HG03103 (cell line): Measurements from ENCODE around the gene WNT3.
"Not testable (repeated sequence)": the region's sequence is repeated elsewhere in the genome, so short reads cannot be mapped to it uniquely, and the experiment has no call there.

Experiments
- ATAC-seq: cut with Tn5 transposase; IDR thresholded peaks from one replicate; pipeline ENCODE4 v1.9.1; 2021; ENCODE audit warnings: low read depth; ENCODE audit not compliant: unreplicated experiment

WNT3 gene

DNA sequence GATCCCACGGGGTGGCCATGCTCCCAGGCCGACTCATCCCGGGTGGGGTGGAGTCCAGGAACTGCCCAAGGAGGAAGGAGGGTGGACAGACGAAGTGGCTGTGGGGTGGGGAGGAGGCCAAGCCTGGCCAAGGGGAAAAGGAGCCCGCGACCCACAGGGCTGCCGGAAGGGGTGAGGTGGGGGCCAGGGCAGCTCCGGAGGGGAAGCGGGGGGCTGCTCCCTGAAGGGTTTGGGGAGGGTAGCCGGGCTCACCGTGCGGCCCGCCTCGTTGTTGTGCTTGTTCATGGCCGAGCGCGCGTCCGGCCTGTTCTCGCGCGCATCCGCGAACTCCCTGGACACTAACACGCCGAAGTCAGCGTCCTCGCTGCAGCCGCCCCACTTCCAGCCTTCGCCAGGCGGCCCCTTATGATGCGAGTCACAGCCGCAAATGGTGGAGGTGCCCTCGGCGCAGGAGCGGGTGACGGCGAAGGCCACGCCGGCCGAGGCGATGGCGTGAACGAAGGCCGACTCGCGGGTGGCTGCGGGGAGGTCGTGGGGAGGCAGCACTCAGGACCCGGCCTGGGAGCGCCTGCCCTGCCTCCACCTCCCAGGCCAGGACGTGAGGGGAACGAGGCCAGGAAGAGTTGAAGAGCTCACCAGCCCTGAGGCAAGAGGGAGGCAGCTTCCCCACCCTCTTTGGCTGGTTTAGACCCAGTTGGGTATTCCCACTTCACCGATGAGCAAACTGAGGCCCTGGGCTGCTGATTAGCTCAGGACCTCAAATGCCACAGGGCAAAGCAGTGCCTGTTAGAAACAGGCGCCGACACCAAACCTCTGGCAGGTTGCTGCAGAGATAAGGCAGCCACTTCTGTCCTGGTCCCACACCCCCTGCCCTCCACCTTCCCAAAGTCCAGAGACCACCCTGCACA lies 48.7 kb downstream of the WNT3 start:
- ATAC-seq, result no peak

DNA sequence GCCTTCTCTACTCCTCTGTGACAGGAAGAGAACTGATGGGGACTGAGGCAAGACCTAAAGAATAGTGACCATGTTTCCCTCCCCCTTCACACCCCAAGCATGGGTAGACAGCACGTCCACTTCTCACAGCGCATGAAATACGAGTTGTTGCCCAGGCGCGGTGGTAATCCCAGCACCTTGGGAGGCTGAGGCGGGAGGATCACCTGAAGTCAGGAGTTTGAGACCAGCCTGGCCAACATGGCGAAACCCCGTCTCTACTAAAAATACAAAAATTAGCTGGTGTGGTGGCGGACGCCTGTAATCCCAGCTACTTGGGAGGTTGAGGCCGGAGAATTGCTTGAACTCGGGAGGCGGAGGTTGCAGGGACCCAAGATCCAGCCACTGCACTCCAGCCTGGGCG lies 49.6 kb downstream of the WNT3 start:
- ATAC-seq, result not testable (repeated sequence)

DNA sequence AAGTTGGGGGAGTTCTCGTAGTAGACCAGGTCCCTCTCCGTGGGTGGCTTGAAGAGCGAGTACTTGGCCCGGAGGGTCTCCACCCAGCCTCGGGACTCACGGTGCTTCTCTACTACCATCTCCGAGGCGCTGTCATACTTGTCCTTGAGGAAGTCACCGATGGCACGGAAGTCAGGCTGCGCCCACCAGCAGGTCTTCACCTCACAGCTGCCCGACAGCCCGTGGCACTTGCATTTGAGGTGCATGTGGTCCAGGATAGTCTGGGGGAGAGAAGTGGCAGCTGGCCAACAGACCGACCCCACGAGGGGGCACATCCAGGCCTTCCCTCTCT lies 50.0 kb downstream of the WNT3 start:
- ATAC-seq, result no peak

DNA sequence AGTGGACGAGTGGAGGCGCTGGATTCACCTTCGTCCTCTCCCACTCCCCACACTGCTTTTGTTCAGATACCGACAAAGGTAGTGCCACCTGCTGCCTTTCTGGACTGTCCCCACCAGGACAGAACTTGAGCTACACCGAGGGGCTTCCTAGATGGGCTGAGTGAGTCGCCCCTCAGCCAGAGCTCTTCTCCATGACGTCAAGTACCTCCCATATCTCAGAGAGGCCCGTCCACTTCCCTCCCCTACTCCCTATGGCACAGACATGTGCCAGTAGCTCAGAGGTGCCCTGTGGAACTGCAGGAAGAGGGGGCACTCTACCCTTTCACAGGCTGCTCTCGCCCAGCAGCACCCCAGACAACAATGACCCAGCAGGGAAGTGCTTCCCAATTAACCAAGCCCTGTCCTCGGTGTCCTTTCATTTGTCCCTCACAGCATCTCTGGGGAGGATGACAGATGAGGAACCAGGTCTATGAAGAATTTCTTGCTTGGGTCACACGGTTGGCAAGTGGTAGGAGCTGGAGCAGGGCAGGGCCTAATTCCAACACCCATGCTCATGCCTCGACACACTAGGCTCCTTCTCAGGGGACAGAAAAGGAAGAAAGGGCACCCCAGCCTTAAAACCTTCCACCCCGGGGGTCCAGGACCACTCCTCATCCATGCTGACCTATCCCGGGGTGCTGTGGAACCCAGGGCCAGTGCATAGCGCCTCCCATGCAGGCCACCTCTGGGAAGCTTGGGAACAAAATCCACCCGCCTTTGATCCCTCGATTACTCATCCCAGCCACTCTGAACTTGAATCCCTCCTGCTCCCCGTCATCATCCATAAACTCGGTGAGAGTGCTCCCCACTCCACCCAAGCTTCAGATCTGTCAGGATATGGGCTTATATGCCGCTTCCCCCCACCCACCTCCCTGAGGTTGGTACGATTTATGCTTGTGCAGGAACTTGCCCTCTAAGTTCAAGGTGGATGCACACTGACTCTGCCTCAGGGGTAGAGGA lies 51.7 kb downstream of the WNT3 start:
- no peak for ATAC-seq

DNA sequence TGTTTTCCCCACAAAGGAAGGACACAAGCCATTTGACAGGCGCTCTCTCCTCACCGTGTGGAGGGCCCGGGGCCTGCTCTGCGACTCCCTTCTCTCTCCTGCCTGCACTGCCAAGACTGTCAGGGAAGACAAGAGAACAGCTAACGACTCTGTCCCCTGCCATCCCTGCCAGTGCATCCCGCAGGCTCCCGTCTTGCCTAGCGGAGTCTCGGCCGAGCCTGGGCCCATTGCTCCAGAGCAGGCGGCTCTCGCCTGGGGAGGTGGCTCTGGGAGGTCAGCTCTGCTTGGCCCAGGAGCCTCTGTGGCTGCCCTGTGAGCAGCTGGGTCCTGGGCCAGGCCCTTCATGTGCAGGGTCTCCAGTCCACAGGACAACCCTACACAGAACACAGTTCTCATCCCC lies 53.0 kb downstream of the WNT3 start:
- no peak for ATAC-seq

DNA sequence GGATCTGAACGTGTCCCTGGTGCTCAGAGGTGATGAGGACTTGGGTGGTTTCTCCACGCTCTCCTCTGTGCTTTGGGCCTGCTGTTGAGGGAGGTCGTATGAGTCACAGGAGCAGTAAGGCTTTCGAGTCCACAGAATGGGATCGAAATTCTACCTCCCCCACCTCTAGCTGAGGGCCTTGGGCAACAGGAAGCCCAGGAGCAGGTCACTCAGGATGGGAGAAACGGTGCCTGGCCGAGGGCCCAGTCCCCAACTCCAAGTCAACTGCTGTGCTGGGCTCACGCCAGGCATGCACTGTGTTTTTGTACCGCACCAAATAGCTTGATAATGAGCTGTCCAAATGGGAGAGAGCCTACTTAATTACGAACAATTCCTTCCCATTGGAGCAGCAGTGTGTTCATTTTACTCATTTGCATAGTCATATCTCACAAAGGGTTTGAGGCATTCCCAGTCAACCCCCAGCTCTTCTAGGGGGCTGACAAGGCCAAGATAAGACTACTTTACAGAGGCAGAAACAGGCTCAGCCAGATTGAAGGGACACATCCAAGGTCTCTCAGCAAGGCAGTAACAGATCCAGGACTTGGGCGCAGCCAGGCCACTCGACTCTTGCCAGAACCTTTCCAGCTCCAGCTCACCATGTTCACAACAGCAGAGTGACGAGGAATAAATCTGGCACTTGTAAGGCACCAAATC lies 53.6 kb downstream of the WNT3 start:
- ATAC-seq, result no peak

DNA sequence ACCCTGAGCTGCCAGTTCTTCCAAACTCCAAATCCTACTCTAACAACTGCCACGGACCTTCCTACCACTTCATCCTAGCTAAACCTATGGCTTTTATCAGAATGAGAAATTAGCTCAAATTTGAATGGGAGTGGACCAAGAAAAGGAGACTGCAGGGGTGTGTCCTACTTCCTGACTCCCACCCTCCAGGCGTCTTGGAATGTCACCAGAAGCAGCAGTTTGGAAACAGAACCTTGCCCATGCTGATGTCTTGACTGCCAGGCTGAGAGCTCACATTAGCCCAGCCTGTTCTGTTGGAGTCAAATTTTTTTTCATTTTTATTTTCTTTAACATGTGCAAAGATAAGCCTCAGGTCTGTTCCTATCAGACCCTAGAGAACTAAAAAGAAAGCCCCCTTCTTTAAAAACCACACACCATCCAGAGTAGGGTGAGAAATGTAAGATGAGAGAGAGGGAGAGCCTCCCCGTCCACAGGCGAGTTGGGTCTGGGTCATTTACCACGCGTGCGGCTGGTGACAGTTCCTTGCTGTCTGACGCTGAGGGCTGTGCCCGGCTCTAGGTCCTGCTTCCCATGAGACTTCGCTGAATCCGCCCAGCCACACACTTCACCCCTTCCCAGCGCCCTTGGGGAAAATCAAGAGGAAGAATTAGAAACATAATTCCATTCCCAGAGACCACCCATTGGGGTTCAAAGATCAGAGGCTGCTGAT lies 54.3 kb downstream of the WNT3 start:
- no peak for ATAC-seq

DNA sequence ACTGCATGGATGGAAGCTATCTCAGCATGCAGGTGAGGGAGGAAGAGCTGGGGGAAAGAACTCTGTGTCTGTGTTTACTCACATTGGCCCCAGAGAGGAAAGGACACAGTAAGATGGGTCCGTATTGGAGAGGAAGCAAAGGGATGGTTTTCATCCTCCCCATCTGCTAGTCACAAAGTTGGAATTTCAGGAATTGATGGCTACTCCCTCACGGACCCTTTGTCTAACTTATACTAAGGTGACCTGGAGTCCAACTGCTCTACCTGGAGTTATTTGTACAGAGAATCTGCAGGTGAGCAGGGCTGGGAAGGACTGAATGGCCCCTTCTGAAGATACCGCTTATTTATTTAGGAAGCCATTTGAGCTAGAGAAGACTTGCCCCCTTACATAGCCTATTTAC lies 55.1 kb downstream of the WNT3 start:
- no peak for ATAC-seq

DNA sequence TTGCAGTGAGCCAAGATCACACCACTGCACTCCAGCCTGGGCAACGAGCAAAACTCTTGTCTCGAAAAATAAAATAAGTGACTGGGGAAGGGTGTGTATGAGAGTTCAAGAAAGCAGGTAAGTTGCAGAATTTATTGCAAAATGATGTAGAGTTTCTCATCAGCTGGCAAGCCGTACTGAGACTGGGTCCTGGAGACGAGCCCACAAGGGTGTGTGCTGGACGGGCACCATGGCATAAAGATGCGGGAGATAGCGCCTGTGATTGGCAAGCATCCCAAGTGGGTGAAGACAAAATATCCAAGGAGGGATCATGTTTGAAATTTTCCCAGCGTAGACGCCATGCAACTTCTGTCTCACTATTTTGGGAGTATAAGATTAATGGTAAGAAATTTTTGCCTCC lies 59.4 kb downstream of the WNT3 start:
- no peak for ATAC-seq

DNA sequence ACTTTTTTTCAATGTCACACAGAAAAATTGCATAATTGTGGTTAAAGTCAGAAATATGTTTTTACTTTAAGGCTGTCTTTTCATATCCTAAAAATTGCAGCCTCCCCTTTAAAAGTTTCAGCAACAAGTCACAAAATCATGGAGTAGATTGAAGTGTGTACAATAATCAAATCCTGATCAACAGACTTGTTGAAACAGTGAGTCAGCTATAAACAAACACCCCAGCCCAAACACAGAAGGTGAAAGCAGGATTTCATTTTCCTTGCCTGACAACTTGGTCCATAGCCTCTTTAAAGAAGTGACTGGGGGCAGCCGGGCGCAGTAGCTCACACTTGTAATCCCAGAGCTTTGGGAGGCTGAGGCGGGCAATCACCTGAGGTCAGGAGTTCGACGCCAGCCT lies 59.9 kb downstream of the WNT3 start:
- no peak for ATAC-seq

DNA sequence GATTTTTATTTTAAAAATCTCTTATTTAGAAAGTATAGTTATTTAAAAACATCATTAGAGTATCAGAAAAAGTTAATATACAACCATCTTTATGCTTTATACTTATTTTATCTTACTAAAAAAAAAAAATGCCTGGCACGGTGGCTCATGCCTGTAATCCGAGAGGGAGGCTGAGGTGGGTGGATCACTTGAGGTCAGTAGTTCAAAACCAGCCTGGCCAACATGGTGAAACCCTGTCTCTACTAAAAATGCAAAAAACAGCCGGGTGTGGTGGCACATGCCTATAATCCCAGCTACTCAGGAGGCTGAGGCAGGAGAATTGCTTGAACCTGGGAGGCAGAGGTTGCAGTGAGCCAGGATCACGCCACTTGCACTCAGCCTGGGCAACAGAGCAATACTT lies 60.9 kb downstream of the WNT3 start:
- not testable (repeated sequence) for ATAC-seq

DNA sequence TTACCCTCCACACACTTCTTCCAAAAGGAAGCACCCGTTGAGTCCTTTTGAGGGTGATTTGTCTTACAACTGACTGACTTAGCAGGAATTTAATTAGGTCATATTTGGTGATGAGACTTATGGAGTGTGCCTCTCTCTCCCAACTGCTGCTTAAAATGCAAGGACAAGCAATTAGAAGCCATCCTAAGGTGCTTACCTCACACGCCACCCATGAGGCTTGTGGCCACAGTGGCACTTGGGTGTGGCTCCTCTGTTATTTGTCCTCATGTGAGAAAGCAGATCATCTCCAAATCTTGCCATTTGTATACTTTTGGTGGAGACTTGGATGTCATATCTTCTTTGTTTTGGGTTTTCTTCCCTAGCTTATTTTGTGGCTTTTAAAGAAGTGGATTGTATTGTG lies 61.6 kb downstream of the WNT3 start:
- no peak for ATAC-seq

DNA sequence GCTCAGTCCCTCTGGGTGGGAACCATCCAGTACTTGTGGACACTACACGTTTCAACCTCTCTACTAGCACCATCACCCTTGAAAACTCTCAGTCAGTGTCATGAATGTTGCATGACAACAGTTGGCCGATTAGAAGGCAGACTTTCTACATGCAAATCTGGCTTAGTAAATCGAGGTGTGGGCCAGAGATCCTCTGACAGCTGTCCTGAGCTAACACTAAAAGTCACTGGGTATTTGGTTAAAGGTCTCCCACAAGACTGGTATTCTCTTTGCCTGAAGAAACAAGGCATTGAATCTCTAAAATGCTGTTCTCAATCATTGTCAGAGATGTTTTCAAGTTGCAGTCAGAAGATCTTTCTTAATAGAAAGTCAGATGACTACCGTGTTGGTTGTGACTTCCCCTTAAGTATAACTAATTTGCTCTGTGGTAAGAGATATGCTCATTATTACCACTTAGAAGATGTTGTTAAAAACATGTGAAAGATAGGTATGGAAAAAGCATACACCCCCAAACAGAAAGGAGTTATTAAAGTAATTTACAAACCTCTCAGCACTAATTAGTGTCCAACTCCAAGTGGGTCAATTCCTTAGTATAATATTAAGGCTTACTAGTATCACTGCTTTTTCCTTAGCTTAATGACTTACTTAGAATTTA lies 62.3 kb downstream of the WNT3 start:
- no peak for ATAC-seq

DNA sequence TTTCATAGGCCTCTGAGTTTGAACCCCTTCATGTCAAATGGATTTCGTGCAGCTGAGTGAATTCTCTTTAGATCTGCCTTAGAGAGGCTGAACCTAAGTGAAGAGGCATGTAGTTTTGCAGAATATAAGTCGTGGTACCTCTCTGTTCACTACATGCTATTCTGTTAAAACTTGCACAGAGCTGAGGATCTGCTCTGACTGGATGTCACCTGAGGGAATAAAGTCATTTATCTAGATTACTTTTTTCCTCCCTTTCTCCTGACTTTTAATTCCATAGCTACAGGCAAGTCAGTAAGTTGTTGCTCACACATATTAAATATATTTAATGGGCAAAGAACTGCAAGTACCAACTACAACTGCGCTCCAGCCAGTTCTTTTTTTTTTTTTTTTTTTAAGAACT lies 64.7 kb downstream of the WNT3 start:
- ATAC-seq, result no peak

DNA sequence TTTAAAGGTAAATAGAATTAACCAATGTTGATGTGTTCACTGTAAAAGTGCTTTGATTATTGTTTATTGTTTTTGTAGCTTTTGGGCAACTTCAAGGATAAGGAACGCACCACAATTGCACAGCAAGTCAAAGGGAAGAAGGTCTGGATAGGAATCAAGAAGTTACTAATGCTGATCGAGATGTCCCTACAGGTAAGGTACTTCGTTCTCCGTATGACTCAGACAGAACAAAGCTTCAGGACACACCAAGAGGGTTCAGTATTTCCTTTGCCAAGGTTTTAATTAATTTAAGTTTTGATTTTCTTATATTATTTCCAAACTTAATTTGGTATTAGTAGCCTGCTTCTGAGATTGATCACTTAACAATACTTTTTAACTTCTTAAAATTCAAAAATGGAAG lies 67.1 kb downstream of the WNT3 start:
- no peak for ATAC-seq

DNA sequence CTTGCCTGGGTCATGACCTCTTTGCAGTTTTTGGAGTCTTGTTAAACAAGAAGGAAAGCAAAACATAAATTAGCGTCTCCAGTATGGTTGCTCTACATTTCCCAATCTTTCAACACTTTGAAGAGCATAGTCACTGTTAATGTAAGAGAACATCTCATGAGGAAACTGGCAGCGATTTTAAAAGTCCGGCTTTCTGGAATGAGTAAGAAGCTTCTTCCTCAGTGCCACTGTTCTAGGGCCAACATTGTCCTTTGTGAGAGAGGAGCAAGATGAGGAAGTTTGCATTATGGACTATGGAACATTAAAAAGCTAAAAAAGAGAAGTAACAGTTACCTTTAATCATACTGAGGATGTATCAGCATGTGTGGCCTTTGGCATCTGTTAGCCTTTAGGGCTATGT lies 73.1 kb downstream of the WNT3 start:
- ATAC-seq, result no peak

DNA sequence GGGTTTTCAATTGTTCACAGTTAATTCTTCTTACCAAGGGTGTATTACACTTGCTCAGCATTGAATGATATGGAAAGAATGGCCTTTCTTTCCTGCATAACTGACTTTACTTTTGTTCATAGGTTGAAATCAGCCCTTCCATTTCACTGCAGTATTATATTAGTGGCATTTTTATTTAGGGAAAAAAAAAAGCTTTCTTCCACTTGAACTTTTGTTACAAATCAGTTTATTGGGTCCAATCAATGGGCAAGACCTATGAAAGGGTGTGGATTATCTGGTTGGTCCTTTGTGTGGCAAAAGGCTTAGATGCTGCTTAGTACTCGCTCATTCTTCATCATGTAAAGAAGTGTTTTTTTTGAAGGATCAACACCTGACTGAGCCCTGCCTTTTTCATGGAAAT lies 74.1 kb downstream of the WNT3 start:
- ATAC-seq, result no peak

DNA sequence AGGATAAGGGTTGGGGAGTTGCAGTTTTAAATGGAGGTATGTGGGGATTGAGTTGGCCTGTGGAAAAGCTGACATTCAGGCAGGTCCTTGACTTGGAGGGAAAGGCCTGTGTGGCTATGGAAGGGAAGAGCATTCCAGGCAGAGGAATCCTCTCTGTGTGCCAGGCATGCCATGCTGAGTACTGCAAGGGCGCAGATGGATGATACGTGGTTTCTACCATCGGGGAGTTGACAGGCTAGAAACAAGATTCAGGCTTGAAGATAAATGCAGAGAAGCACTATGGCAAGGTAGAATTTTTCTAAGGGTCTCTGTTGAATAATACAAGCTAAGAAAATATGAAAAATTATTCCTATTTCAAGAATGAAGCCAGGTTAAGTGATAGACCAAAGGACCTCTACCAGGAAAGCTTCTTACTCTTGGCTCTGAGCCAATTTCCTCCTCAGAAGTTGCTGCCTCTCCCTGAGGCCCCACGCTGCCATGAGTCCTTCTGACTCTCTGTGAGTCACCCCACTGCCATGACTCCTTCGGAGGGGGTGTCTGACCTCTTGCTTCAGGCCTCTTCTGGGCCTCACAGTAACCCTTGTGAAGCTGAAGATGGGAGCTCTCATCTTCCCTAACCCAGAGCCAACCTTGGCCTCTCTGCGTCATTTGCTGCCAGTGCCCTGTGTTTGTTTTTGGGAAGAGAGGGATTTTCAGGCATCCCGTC lies 75.8 kb downstream of the WNT3 start:
- ATAC-seq, result no peak

DNA sequence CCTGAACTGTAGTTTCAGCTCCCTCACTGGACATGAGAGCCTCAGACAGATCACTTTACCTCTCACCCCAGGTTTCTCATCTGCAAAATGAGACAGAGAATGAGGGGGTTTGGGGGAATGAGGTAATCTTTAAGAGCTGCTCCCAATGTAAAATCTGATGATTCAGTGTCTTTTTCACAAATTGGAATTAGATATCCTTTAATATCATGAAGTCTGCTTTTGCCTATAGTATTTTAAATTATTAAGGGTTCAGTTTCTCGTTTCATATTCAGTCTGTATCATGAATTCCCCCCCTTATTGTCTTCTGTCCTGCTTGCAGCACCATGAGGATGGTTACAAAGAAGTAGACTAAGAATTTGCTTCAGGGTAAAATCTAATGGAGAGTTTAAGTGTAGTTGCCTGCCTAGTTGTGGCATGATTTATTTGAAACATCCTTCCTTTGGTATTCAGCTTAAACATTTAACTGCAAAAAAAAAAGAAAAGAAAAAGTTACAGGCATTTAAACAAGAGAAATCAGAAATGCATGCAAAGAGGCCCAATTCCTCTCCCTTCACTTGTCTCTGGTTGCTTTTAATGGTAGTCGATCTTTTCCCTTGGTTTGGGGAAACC lies 77.3 kb downstream of the WNT3 start:
- ATAC-seq, result no peak
